Sigmoid colon (tissue), 7 donors: ENCODE data around the gene BTBD9. TPM values are rescaled to one million over a fixed set of nuclear protein-coding genes. Genes with fewer than 3 reads are reported as not detected.

Experiments
- DNase-seq: peaks from one replicate; pipeline ENCODE4 v3.0.0-alpha.2; 2019
- H3K27ac ChIP-seq, 4 donors: fragments of 200-600 bp; sonication (generic); one replicate each; pipeline ENCODE4 v1.5.1; 2016 to 2019; ENCODE audit warnings: mild to moderate bottlenecking in 1 of 4
- H3K27me3 ChIP-seq, 3 donors: fragments of 200-600 bp; sonication (generic); one replicate each; pipeline ENCODE4 v1.5.1; 2019; ENCODE audit warnings: mild to moderate bottlenecking in 1 of 3
- H3K36me3 ChIP-seq, 4 donors: fragments of 200-600 bp; sonication (generic); one replicate each; pipeline ENCODE4 v1.5.1; 2016 to 2019
- H3K4me1 ChIP-seq, 4 donors: fragments of 200-600 bp; sonication (generic); one replicate each; pipeline ENCODE4 v1.5.1; 2017 to 2019
- H3K4me3 ChIP-seq, 4 donors: fragments of 200-600 bp; sonication (generic); one replicate each; pipeline ENCODE4 v1.5.1; 2017 to 2019; ENCODE audit warnings: mild to moderate bottlenecking in 2 of 4, moderate library complexity in 1 of 4
- H3K9me3 ChIP-seq, 4 donors: fragments of 200-600 bp in 3 of 4; sonication (generic) in 3 of 4; one replicate each; pipeline versions ENCODE4 v1.5.1 to v1.6.1; 2013 to 2019
- CTCF ChIP-seq, 4 experiments: fragments of 450-650 bp in 3 of 4; fragments of 200-600 bp in 1 of 4; IDR thresholded peaks; one replicate each; pipeline ENCODE4 v1.5.1; 2016 to 2019; ENCODE audit warnings: antibody characterized with exemption in 4 of 4, mild to moderate bottlenecking in 3 of 4, moderate library complexity in 2 of 4
- EP300 ChIP-seq, 4 donors: sonication (generic); formaldehyde crosslinking; IDR thresholded peaks; one replicate each; pipeline ENCODE4 v1.6.1; 2017; ENCODE audit warnings: antibody characterized with exemption in 4 of 4
- POLR2A ChIP-seq, 2 donors: fragments of 450-650 bp; IDR thresholded peaks; one replicate each; pipeline ENCODE4 v1.6.1; 2016; ENCODE audit warnings: antibody characterized with exemption in 2 of 2, mild to moderate bottlenecking in 2 of 2, moderate library complexity in 2 of 2
- POLR2AphosphoS5 ChIP-seq, 4 donors: sonication (generic); formaldehyde crosslinking; IDR thresholded peaks; one replicate each; pipeline ENCODE4 v1.6.1; 2017; ENCODE audit warnings: antibody characterized with exemption in 4 of 4
- WGBS, 2 donors: extraction: QIAGEN DNeasy Blood & Tissue Kit; methylation state at CpG; one replicate each; pipeline ENCODE4 v1.1.7; 2013; 5-methylcytosine and 5-hydroxymethylcytosine counted together
- intact Hi-C: fragments of 100-400 bp; cut with DNase I; formaldehyde crosslinking; loops from one replicate; pipeline ENCODE4 v1.15.1; 2023
- polyA plus RNA-seq, 3 donors: library from polyadenylated mRNA; stranded (reverse); fragments of 200-250 nt; gene quantifications; one replicate each; pipeline ENCODE4 v1.2.3, GENCODE V29; 2013
- total RNA-seq, 4 donors: library from RNA; depleted of rRNA; stranded (reverse); fragments of >200 nt; gene quantifications; one replicate each; pipeline ENCODE4 v1.1.0, GENCODE V29; 2016
- donor health status: healthy with polysubstance abuse.
- donor health status: Bipolar disorder and iron deficiency.
- donor health status: healthy.

The BTBD9 gene
- total and polyA plus RNA-seq, 7 donors = 3.6 to 20.8 (median 10.5) TPM

DNA sequence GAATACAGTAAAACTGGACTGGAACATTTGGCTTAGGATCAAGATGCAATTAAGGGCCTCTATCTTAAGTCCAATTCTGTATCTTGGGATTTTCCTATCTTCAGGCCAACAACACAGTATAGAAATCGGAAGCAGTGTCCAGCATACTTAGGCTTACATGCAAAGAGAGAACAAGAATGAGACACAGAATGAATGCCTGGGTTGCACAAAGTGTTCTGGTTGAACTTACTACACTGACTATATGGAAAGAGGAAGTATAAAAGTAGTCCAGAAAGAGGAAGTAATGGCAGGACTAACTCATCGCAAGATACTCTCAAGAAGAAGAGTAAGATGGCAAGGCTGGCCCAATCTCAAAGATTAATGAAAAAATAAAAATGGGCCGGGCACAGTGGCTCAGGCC is 87.6 kb downstream of the BTBD9 start:
- WGBS, 2 donors = 80 to 94% methylated on average over 3 of the region's 3 CpGs
- Histone ChIP-seq H3K27me3 (no peaks in the 10 kb centered on the region), H3K4me3 (no peak overlapping the region), H3K4me1 (peaks cover 0 to 18% (median 14%) of the 10 kb centered on the region in 4 donors), H3K27ac (no peak overlapping the region), H3K9me3 (no peaks in the 10 kb centered on the region), H3K36me3 (no peaks in the 10 kb centered on the region)
- DNase-seq = no peak
- no peak for TF ChIP-seq POLR2AphosphoS5 (IDR thresholded peaks at IDR 0.05)
- no peak for TF ChIP-seq CTCF (IDR thresholded peaks at IDR 0.05)
- TF ChIP-seq EP300 (IDR thresholded peaks at IDR 0.05) = no peak
- no peak for TF ChIP-seq POLR2A (IDR thresholded peaks at IDR 0.05)
- intact Hi-C loops = no loop called here

- TF ChIP-seq POLR2A (IDR thresholded peaks at IDR 0.05) = no peak
- TF ChIP-seq CTCF (IDR thresholded peaks at IDR 0.05) = no peak
- no peak for TF ChIP-seq EP300 (IDR thresholded peaks at IDR 0.05)
- no peak for TF ChIP-seq POLR2AphosphoS5 (IDR thresholded peaks at IDR 0.05)
- no peak overlapping the region for H3K4me3 ChIP-seq
- no peaks in the 10 kb centered on the region for H3K9me3 ChIP-seq
- no peak overlapping the region for H3K27ac ChIP-seq
- DNase-seq = no peak
- H3K36me3 ChIP-seq = no peaks in the 10 kb centered on the region
- intact Hi-C loops = no loop called here
- no peaks in the 10 kb centered on the region for H3K27me3 ChIP-seq
- peaks cover 0 to 7% (median 6%) of the 10 kb centered on the region in 4 donors for H3K4me1 ChIP-seq
- 89 to 93% methylated on average over 5 of the region's 5 CpGs for WGBS, 2 donors
Measured at GRCh38 chr6:38549795-38550194, 89.9 kb downstream of the BTBD9 start.

DNA sequence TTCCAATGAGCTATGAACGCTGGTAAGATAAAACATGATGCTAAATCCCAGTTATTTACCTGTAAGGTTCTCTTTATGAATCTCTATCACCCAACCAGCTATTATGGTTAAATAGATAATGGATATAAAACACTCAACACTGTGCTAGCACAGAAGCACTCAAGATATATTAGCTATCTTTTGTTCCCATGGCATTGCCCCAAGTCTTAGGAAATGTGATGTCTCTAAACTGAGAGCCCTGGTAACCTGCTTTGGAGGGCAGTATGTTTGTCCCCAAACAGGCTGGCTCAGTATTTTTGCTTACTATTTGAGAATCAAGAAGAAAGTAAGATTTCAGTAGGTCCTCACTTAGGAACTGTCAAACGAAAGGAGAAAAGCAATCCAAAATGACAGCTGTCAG is 90.5 kb downstream of the BTBD9 start:
- no peaks in the 10 kb centered on the region for H3K36me3 ChIP-seq
- H3K9me3 ChIP-seq = no peaks in the 10 kb centered on the region
- intact Hi-C loops = no loop called here
- no peak overlapping the region for H3K4me3 ChIP-seq
- H3K4me1 ChIP-seq = peaks cover 0 to under 1% (median under 1%) of the 10 kb centered on the region in 4 donors
- H3K27me3 ChIP-seq = no peaks in the 10 kb centered on the region
- no peak overlapping the region for H3K27ac ChIP-seq
- DNase-seq = no peak
- WGBS, 2 donors = 78 to 91% methylated on average over 2 of the region's 2 CpGs
- no peak for TF ChIP-seq POLR2AphosphoS5 (IDR thresholded peaks at IDR 0.05)
- TF ChIP-seq CTCF (IDR thresholded peaks at IDR 0.05) = no peak
- TF ChIP-seq POLR2A (IDR thresholded peaks at IDR 0.05) = no peak
- TF ChIP-seq EP300 (IDR thresholded peaks at IDR 0.05) = no peak

- intact Hi-C loops = no loop called here
Measured at GRCh38 chr6:38543022-38543421, 96.7 kb downstream of the BTBD9 start.

More at GRCh38 chr6:38543022-38543421, 96.7 kb downstream of the BTBD9 start:
- no peak overlapping the region for H3K4me3 ChIP-seq
- no peaks in the 10 kb centered on the region for H3K4me1 ChIP-seq
- no peak for DNase-seq
- no peaks in the 10 kb centered on the region for H3K9me3 ChIP-seq
- no peaks in the 10 kb centered on the region for H3K36me3 ChIP-seq
- H3K27ac ChIP-seq = no peak overlapping the region
- no peaks in the 10 kb centered on the region for H3K27me3 ChIP-seq
- 83 to 91% methylated on average over 2 of the region's 2 CpGs for WGBS, 2 donors
- TF ChIP-seq POLR2AphosphoS5 (IDR thresholded peaks at IDR 0.05) (no peak), EP300 (IDR thresholded peaks at IDR 0.05) (no peak), POLR2A (IDR thresholded peaks at IDR 0.05) (no peak), CTCF (IDR thresholded peaks at IDR 0.05) (no peak)
